Ishikawa (cell line): ENCODE data around the gene RMND1.

Experiments used
- CEBPB ChIP-seq: IDR thresholded peaks from 2 replicates; pipeline ENCODE4 v1.6.1; 2012
- EGR1 ChIP-seq: IDR thresholded peaks from 2 replicates; pipeline ENCODE4 v1.6.1; 2012
- NFIC ChIP-seq: IDR thresholded peaks from 2 replicates; pipeline ENCODE4 v1.6.1; 2012
- RAD21 ChIP-seq: IDR thresholded peaks from 2 replicates; pipeline ENCODE4 v1.6.1; 2012; ENCODE audit warnings: low read depth
- TF ChIP-seq, protein P1 (sequence below): IDR thresholded peaks from 2 replicates; pipeline ENCODE4 v1.6.1; 2012; ENCODE audit warnings: low read depth, mild to moderate bottlenecking

- TF ChIP-seq RAD21 (no peak), CEBPB (no peak), EGR1 (no peak), NFIC (no peak)
- TF ChIP-seq, protein P1, sequence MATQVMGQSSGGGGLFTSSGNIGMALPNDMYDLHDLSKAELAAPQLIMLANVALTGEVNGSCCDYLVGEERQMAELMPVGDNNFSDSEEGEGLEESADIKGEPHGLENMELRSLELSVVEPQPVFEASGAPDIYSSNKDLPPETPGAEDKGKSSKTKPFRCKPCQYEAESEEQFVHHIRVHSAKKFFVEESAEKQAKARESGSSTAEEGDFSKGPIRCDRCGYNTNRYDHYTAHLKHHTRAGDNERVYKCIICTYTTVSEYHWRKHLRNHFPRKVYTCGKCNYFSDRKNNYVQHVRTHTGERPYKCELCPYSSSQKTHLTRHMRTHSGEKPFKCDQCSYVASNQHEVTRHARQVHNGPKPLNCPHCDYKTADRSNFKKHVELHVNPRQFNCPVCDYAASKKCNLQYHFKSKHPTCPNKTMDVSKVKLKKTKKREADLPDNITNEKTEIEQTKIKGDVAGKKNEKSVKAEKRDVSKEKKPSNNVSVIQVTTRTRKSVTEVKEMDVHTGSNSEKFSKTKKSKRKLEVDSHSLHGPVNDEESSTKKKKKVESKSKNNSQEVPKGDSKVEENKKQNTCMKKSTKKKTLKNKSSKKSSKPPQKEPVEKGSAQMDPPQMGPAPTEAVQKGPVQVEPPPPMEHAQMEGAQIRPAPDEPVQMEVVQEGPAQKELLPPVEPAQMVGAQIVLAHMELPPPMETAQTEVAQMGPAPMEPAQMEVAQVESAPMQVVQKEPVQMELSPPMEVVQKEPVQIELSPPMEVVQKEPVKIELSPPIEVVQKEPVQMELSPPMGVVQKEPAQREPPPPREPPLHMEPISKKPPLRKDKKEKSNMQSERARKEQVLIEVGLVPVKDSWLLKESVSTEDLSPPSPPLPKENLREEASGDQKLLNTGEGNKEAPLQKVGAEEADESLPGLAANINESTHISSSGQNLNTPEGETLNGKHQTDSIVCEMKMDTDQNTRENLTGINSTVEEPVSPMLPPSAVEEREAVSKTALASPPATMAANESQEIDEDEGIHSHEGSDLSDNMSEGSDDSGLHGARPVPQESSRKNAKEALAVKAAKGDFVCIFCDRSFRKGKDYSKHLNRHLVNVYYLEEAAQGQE, result no peak
These were observed 38.4 kb downstream of the RMND1 start for GRCh38 chr6:151413372-151414145.
